AG09309 (cell line): ENCODE data around the gene GPC5.

Experiments used
- DNase-seq: peaks from one replicate; pipeline ENCODE4 v3.0.0-alpha.2; 2010; ENCODE audit warnings: low read depth
- H3K4me3 ChIP-seq: 2 replicates; pipeline ENCODE4 v1.5.1; 2011; ENCODE audit warnings: mild to moderate bottlenecking, low read depth, low read length, moderate library complexity; ENCODE audit not compliant: control insufficient read depth
- CTCF ChIP-seq: IDR thresholded peaks from 2 replicates; pipeline ENCODE4 v1.5.1; 2011; ENCODE audit warnings: mild to moderate bottlenecking, low read depth, low read length, inconsistent platforms; ENCODE audit not compliant: insufficient read depth, control insufficient read depth; ENCODE audit errors: missing control alignments

Gene GPC5

GRCh38 chr13:92591117-92591516 lies 1192.7 kb downstream of the GPC5 start:
- H3K4me3 ChIP-seq: no peak overlapping the region
- TF ChIP-seq CTCF: no peak
- DNase-seq: no peak

- no peak overlapping the region for H3K4me3 ChIP-seq
- no peak for TF ChIP-seq CTCF
These were observed 1194.3 kb downstream of the GPC5 start for GRCh38 chr13:92592757-92593156.

GRCh38 chr13:92602560-92602959 lies 1204.1 kb downstream of the GPC5 start:
- no peak overlapping the region for H3K4me3 ChIP-seq
- DNase-seq: no peak
- no peak for TF ChIP-seq CTCF

More at GRCh38 chr13:92592757-92593156, 1194.3 kb downstream of the GPC5 start:
- DNase-seq: no peak

GRCh38 chr13:92609376-92609775 lies 1211.0 kb downstream of the GPC5 start:
- DNase-seq: no peak
- H3K4me3 ChIP-seq: no peak overlapping the region
- TF ChIP-seq CTCF: no peak

GRCh38 chr13:92612892-92613291 lies 1214.5 kb downstream of the GPC5 start:
- DNase-seq: no peak
- no peak overlapping the region for H3K4me3 ChIP-seq
- no peak for TF ChIP-seq CTCF

- no peak for TF ChIP-seq CTCF
- DNase-seq: no peak
- H3K4me3 ChIP-seq: no peak overlapping the region
These were observed 1215.5 kb downstream of the GPC5 start for GRCh38 chr13:92613921-92614320.

GRCh38 chr13:92621985-92622384 lies 1223.6 kb downstream of the GPC5 start:
- no peak for DNase-seq
- H3K4me3 ChIP-seq: no peak overlapping the region
- no peak for TF ChIP-seq CTCF
